ENCODE data around the gene PRCP. TPM values are rescaled to one million over a fixed set of nuclear protein-coding genes. Genes with fewer than 3 reads are reported as not detected.

PRCP gene
- total and polyA plus RNA-seq, 8 donors, result 7.9 to 37.8 (median 21.2) TPM

DNA sequence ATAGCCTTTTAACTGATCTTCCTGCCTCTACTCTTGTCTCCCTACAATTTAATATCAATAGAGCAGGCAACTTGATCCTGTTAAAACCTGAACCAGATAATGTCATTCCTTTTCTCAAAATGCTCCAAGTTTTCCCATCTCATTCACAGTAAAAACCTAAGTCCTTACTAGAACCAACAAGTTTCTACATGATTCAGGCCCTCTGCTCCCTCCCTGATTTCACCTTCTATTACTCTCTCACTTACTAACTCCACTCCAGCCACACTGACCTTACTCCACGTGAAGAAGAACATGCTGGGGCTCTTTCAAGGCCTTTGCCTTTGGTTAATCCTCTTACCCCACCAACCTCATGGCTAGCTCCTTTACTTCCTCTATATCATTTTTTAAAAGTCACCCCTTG, 71.1 kb downstream of the PRCP start:
- Histone ChIP-seq H3K9me3 (no peaks in the 10 kb centered on the region), H3K4me1 (no peaks in the 10 kb centered on the region), H3K36me3 (no peaks in the 10 kb centered on the region), H3K4me3 (no peak overlapping the region), H3K27ac (no peak overlapping the region), H3K27me3 (no peaks in the 10 kb centered on the region)
- no peak for DNase-seq
- FAIRE-seq, result no peak
- ATAC-seq, result no peak
- intact Hi-C loops (cut with DNase I), result no loop called here
- TF ChIP-seq, protein P1, sequence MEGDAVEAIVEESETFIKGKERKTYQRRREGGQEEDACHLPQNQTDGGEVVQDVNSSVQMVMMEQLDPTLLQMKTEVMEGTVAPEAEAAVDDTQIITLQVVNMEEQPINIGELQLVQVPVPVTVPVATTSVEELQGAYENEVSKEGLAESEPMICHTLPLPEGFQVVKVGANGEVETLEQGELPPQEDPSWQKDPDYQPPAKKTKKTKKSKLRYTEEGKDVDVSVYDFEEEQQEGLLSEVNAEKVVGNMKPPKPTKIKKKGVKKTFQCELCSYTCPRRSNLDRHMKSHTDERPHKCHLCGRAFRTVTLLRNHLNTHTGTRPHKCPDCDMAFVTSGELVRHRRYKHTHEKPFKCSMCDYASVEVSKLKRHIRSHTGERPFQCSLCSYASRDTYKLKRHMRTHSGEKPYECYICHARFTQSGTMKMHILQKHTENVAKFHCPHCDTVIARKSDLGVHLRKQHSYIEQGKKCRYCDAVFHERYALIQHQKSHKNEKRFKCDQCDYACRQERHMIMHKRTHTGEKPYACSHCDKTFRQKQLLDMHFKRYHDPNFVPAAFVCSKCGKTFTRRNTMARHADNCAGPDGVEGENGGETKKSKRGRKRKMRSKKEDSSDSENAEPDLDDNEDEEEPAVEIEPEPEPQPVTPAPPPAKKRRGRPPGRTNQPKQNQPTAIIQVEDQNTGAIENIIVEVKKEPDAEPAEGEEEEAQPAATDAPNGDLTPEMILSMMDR (IDR thresholded peaks at IDR 0.05), result no peak
- WGBS, 2 donors, result 66 to 71% methylated on average over 1 of the region's 1 CpG

DNA sequence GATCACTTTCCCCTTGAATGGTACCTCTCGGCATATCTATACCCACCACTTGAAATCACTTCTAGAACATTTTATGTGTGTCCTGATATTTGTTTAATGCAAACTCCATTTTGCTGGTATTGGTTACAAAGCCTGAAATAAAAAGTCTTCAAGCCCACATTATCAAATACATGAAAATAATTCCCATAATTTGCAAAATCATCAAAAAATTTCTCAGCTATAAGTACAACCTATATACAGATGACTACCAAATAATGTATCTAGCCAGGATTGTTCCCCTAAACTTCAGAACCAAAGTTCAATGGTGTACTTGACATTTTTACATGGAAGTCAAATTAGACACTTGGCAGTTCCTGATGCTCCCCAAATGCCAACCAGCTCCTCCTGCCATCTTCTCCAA, 71.8 kb downstream of the PRCP start:
- H3K4me1 ChIP-seq, result no peaks in the 10 kb centered on the region
- no peak overlapping the region for H3K27ac ChIP-seq
- DNase-seq (no peak), FAIRE-seq (no peak), ATAC-seq (no peak)
- TF ChIP-seq, protein P1 (IDR thresholded peaks at IDR 0.05), result no peak
- intact Hi-C loops (cut with DNase I), result no loop called here
- no peak overlapping the region for H3K4me3 ChIP-seq
- H3K36me3 ChIP-seq, result no peaks in the 10 kb centered on the region
- WGBS, 2 donors, result 98 to 99% methylated on average over 1 of the region's 1 CpG
- no peaks in the 10 kb centered on the region for H3K27me3 ChIP-seq
- H3K9me3 ChIP-seq, result no peaks in the 10 kb centered on the region

DNA sequence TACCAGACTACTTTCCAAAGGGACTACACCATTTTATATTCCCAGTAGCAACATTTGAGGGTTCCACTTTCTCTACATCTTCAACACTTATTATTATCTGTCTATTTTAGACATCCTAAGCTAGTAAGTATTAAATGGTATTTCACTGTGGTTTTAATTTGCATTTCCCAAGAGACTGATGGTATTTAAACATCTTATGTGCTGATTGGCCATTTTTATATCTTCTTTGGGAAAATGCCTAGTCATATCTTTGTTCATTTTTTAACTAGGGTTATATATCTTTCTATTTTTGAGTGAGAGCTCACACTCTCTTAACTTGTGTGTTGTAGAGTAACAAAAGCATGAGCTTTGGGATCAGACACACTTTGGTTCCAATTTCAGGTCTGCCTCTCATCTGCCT, 73.7 kb downstream of the PRCP start:
- Histone ChIP-seq H3K4me3 (no peak overlapping the region), H3K4me1 (no peaks in the 10 kb centered on the region), H3K27ac (no peak overlapping the region), H3K9me3 (no peaks in the 10 kb centered on the region), H3K27me3 (no peaks in the 10 kb centered on the region), H3K36me3 (no peaks in the 10 kb centered on the region)
- DNase-seq (no peak), ATAC-seq (no peak), FAIRE-seq (no peak)
- intact Hi-C loops (cut with DNase I), result no loop called here
- TF ChIP-seq, protein P1 (IDR thresholded peaks at IDR 0.05), result no peak

DNA sequence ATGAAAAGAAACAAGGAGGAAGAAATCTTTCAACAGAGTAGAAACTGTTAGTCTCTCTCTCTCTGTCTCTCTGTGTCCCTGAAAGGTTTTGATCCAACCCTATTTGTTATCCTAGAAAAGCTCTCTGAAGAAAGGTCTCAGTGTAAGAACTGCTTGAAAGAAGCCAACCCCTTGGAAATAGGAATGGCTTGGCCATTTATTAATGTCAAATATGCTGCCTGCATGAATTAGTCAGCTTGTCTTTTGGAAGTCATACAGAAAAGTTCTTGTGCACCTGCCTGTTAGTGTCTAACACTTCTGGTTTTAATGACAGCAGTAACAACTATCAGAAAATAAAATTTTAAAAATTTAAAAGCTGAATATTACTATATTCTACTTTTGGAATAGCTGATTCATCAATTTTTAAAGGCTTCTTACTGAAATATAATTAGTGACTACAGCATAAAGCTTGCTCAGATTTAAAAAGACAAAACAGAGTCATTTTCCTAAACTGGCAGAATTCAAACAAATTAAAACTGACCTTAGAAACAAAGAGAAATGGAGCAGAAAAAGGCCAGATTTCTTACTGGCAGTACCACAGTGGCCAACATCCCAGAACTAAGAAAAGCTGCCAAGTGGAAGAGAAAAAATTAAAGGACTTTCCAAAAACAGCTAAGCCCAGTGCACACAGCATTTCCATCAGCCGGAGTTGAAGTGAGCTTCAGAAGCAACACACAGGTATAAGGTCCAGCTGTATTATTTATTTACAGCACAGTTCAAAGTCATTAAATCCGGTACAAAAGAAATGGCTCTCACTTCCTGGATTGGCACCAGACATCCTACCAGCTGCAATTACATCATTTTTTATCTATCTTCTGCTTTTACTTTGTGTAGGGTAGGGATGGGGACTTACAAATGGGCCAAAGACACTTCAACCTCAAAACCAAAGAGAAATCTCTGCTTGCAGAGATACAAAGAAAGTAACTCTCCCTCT, 76.3 kb downstream of the PRCP start:
- no peaks in the 10 kb centered on the region for H3K36me3 ChIP-seq
- DNase-seq (no peak), FAIRE-seq (no peak), ATAC-seq (no peak)
- intact Hi-C loops (cut with DNase I), result no loop called here
- no peak overlapping the region for H3K27ac ChIP-seq
- H3K4me3 ChIP-seq, result no peak overlapping the region
- H3K9me3 ChIP-seq, result no peaks in the 10 kb centered on the region
- TF ChIP-seq, protein P1 (IDR thresholded peaks at IDR 0.05), result no peak
- H3K27me3 ChIP-seq, result no peaks in the 10 kb centered on the region
- H3K4me1 ChIP-seq, result no peaks in the 10 kb centered on the region
- 60 to 73% methylated on average over 2 of the region's 2 CpGs for WGBS, 2 donors

DNA sequence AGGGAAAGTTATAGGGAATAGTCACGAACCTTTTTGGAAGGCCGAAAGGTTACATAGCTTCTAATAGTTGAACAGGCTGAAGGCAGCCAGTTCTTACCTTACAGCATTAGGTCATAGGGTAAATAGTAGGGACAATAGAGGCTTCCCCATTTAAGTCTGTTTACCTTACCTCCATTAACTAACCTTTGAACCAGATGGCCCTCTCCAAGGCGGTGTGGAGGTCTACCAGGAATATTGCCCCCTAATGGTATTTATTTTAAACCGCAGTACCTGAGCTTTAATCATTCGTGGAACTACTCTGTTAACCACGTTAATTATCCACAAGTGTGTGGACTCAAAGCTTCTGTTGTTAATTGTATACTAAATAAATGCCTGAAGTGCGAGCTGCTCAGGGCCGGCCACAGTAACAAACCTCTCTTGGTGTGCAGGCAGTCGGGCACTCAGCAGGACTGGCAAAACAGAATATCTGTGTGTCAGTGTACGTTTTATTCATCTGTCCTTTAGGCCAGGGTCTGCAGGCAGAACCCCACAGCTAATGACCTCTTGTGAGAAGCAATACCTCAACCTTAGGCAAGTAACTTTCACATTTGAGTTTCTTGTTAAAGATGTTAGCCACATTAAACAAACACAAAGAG, 81.7 kb downstream of the PRCP start:
- no peaks in the 10 kb centered on the region for H3K4me1 ChIP-seq
- no peak for FAIRE-seq
- no peaks in the 10 kb centered on the region for H3K27me3 ChIP-seq
- no peak for ATAC-seq
- TF ChIP-seq, protein P1 (IDR thresholded peaks at IDR 0.05), result no peak
- no peaks in the 10 kb centered on the region for H3K36me3 ChIP-seq
- DNase-seq, result no peak
- H3K4me3 ChIP-seq, result no peak overlapping the region
- intact Hi-C loops (cut with DNase I), result no loop called here
- no peaks in the 10 kb centered on the region for H3K9me3 ChIP-seq
- WGBS, 2 donors, result 60 to 63% methylated on average over 10 of the region's 10 CpGs
- no peak overlapping the region for H3K27ac ChIP-seq

Measured in pancreas (tissue), 10 donors.